HUES6 (cell line): ENCODE results near the gene SH3PXD2B.

Experiments used
- H3K27ac ChIP-seq: 2 replicates; pipeline ENCODE4 v1.7.0; 2013; ENCODE audit warnings: low read depth, mild to moderate bottlenecking, low read length, inconsistent platforms
- H3K27me3 ChIP-seq: 2 replicates; pipeline ENCODE4 v1.6.1; 2013; ENCODE audit warnings: low read length; ENCODE audit not compliant: control insufficient read depth, insufficient read depth
- H3K36me3 ChIP-seq: 2 replicates; pipeline ENCODE4 v1.6.1; 2013; ENCODE audit warnings: low read length; ENCODE audit not compliant: control insufficient read depth, insufficient read depth
- H3K4me1 ChIP-seq: 2 replicates; pipeline ENCODE4 v1.6.1; 2013; ENCODE audit warnings: low read length; ENCODE audit not compliant: control insufficient read depth, insufficient read depth
- H3K4me3 ChIP-seq: 2 replicates; pipeline ENCODE4 v1.5.1; 2013; ENCODE audit warnings: low read depth, low read length
- H3K9ac ChIP-seq: one replicate; pipeline ENCODE4 v1.6.1; 2013; ENCODE audit warnings: mild to moderate bottlenecking, low read length
- H3K9me3 ChIP-seq: 2 replicates; pipeline ENCODE4 v1.6.1; 2013; ENCODE audit warnings: low read depth, low read length; ENCODE audit not compliant: control insufficient read depth, insufficient read depth

The SH3PXD2B gene

DNA sequence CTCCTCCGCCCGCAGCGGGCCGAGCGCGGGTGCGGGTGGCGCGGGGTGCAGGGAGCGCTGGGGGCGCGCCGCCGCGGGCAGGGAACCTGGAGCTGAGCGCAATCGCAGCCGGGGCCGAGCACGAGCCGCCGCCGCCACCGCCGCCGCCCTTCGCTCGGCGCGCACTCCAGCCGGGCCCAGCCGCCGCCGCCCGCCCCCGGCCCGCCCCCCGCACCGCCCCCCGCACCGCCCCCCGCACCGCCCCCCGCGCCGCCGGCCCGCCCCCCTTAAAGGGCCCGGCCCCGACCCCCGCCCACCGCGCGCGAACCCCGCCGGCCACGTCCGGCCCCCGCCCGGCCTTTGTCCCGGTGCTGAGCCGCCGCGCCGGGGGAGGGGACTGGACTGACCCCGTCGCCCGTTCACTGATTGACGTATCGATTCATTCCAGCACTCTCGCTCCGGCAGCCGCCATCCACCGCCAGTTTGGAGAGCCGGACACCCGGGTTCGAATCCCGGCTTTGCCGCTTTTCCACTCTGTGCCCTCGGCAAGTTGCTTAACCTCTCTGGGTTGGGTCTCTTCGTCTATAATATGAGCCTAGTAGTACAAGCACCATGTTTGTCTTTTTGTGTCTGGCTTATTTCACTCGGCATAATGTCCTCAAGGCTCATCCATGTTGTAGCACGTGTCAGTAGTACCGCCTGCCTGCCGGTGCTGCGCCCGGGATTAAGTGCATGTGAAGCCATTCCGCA lies at the start of gene SH3PXD2B:
TSS of gene SH3PXD2B (minus strand) at position 168 of the 729 bp plus-strand sequence. CDS start 173 bp downstream, outside the sequence.
- H3K9ac ChIP-seq = peak within 1 kb of the TSS; percentile 77

GRCh38 chr5:172502969-172503368 lies 48.6 kb upstream of the SH3PXD2B start:
- H3K36me3 ChIP-seq = no peaks in the 10 kb centered on the region
- H3K9ac ChIP-seq = no peak overlapping the region
- H3K27ac ChIP-seq = no peak overlapping the region
- H3K4me3 ChIP-seq = no peak overlapping the region
- H3K4me1 ChIP-seq = no peaks in the 10 kb centered on the region
- H3K27me3 ChIP-seq = no peaks in the 10 kb centered on the region
- H3K9me3 ChIP-seq = no peaks in the 10 kb centered on the region

More for the DNA sequence above, at the start of gene SH3PXD2B:
- Histone ChIP-seq H3K4me3 (peak within 1 kb of the TSS; percentile 71), H3K36me3 (peaks cover 1% of the 10 kb centered on the region), H3K4me1 (peaks cover 35% of the 10 kb centered on the region), H3K9me3 (no peaks in the 10 kb centered on the region), H3K27me3 (no peaks in the 10 kb centered on the region), H3K27ac (peak within 1 kb of the TSS; percentile 54; the same call in 1 of the 2 replicates)

GRCh38 chr5:172502410-172502809 lies 48.1 kb upstream of the SH3PXD2B start:
- Histone ChIP-seq H3K9ac (no peak overlapping the region), H3K36me3 (no peaks in the 10 kb centered on the region), H3K4me1 (no peaks in the 10 kb centered on the region)

DNA sequence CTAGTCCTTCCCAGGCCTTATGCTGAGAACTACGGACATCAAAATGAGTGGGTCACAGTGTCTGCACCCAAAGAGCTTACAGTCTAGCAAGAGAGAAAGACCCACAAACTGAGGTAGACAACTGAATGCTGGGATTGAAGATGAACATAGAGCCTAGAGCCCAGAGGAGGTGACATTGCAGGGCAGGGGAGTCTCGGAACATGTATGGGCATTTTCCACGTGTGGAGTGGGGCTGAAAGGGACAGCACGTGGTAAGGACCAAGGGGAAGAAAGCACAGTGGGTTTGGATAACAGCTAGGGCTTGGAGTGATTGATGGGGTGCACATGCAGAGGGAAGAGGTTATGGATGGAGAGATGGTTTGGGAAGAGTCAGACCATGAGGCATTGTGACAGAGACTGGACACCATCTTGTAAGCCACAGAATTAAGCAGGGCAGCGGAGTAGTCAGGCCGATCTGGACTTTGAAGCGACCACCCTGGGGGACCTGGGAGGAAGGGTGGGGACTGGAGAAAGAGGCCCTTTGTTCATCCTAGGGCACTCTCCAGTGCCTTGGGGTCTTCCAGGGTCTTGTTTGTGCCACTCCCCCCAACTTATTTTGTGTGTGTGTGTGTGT lies 47.5 kb upstream of the SH3PXD2B start:
- Histone ChIP-seq H3K9me3 (no peaks in the 10 kb centered on the region), H3K27ac (no peak overlapping the region), H3K36me3 (no peaks in the 10 kb centered on the region), H3K9ac (no peak overlapping the region), H3K4me1 (no peaks in the 10 kb centered on the region), H3K27me3 (no peaks in the 10 kb centered on the region), H3K4me3 (no peak overlapping the region)

More at GRCh38 chr5:172502410-172502809, 48.1 kb upstream of the SH3PXD2B start:
- Histone ChIP-seq H3K27ac (no peak overlapping the region), H3K27me3 (no peaks in the 10 kb centered on the region), H3K9me3 (no peaks in the 10 kb centered on the region), H3K4me3 (no peak overlapping the region)

- H3K27me3 ChIP-seq = no peaks in the 10 kb centered on the region
- no peaks in the 10 kb centered on the region for H3K9me3 ChIP-seq
- no peaks in the 10 kb centered on the region for H3K4me1 ChIP-seq
- H3K9ac ChIP-seq = no peak overlapping the region
- H3K36me3 ChIP-seq = no peaks in the 10 kb centered on the region
- H3K27ac ChIP-seq = no peak overlapping the region
- no peak overlapping the region for H3K4me3 ChIP-seq
Measured at GRCh38 chr5:172499287-172499686, 45.0 kb upstream of the SH3PXD2B start.

GRCh38 chr5:172498431-172499129 lies 44.3 kb upstream of the SH3PXD2B start:
- no peaks in the 10 kb centered on the region for H3K4me1 ChIP-seq
- no peak overlapping the region for H3K27ac ChIP-seq
- no peaks in the 10 kb centered on the region for H3K9me3 ChIP-seq
- H3K9ac ChIP-seq = no peak overlapping the region
- no peaks in the 10 kb centered on the region for H3K27me3 ChIP-seq
- no peaks in the 10 kb centered on the region for H3K36me3 ChIP-seq
- no peak overlapping the region for H3K4me3 ChIP-seq

- Histone ChIP-seq H3K36me3 (no peaks in the 10 kb centered on the region), H3K27ac (no peak overlapping the region), H3K9ac (no peak overlapping the region), H3K4me1 (no peaks in the 10 kb centered on the region), H3K9me3 (no peaks in the 10 kb centered on the region), H3K4me3 (no peak overlapping the region), H3K27me3 (no peaks in the 10 kb centered on the region)
Measured at GRCh38 chr5:172497591-172498255, 43.4 kb upstream of the SH3PXD2B start.

GRCh38 chr5:172496671-172497371 lies 42.5 kb upstream of the SH3PXD2B start:
- no peaks in the 10 kb centered on the region for H3K27me3 ChIP-seq
- no peaks in the 10 kb centered on the region for H3K36me3 ChIP-seq
- H3K4me1 ChIP-seq = no peaks in the 10 kb centered on the region
- peak overlapping the region; percentile 9 for H3K9ac ChIP-seq
- no peak overlapping the region for H3K27ac ChIP-seq
- H3K4me3 ChIP-seq = no peak overlapping the region
- no peaks in the 10 kb centered on the region for H3K9me3 ChIP-seq

- Histone ChIP-seq H3K4me1 (no peaks in the 10 kb centered on the region), H3K27ac (no peak overlapping the region), H3K27me3 (no peaks in the 10 kb centered on the region), H3K9ac (no peak overlapping the region), H3K9me3 (no peaks in the 10 kb centered on the region), H3K4me3 (no peak overlapping the region), H3K36me3 (no peaks in the 10 kb centered on the region)
Measured at GRCh38 chr5:172494630-172495505, 40.5 kb upstream of the SH3PXD2B start.

DNA sequence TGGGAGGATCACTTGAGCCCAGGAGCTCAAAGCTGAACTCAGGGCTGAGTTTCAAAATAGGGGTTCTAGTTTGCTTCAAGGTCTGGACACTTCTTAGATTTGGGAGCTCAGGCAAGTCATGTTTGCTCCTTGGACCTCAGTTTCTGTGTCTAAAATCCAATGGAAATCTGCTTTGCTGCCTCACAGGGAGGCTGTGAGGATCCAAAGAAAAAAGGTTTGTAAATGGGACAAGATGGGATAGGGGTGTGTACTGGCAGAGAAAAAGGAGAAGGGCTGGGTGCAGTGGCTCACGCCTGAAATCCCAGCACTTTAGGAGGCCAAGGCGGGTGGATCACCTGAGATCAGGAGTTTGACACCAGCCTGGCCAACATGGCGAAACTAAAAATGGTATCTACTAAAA lies 39.6 kb upstream of the SH3PXD2B start:
- H3K27me3 ChIP-seq = no peaks in the 10 kb centered on the region
- H3K9me3 ChIP-seq = no peaks in the 10 kb centered on the region
- H3K9ac ChIP-seq = no peak overlapping the region
- H3K36me3 ChIP-seq = no peaks in the 10 kb centered on the region
- no peak overlapping the region for H3K4me3 ChIP-seq
- no peak overlapping the region for H3K27ac ChIP-seq
- H3K4me1 ChIP-seq = no peaks in the 10 kb centered on the region
